Astrocyte (in vitro differentiated cells and primary cell): Measurements from ENCODE around the gene PCYT1B. TPM values are rescaled to one million over a fixed set of nuclear protein-coding genes. Genes with fewer than 3 reads are reported as not detected.

ENCODE experiments used
- DNase-seq: peaks from one replicate; pipeline ENCODE4 v3.0.0-alpha.2; 2010; ENCODE audit warnings: low read depth
- FAIRE-seq: peaks from 2 replicates; lab custom pipeline; 2011; peaks lifted over from hg19 to GRCh38; lab: Jason Lieb, UNC
- H2AFZ ChIP-seq: 2 replicates; pipeline ENCODE4 v1.6.0; 2012; ENCODE audit warnings: low read depth, low read length, inconsistent platforms
- H3K27ac ChIP-seq: 2 replicates; pipeline ENCODE4 v1.5.1; 2011; ENCODE audit warnings: low read depth, low read length, inconsistent platforms
- H3K27me3 ChIP-seq: 2 replicates; pipeline ENCODE4 v1.6.0; 2011; ENCODE audit warnings: low read length, inconsistent platforms; ENCODE audit not compliant: insufficient read depth
- H3K36me3 ChIP-seq: 2 replicates; pipeline ENCODE4 v1.5.1; 2011; ENCODE audit warnings: low read length, inconsistent platforms; ENCODE audit not compliant: insufficient read depth
- H3K4me1 ChIP-seq: 2 replicates; pipeline ENCODE4 v1.5.1; 2011; ENCODE audit warnings: low read length, inconsistent platforms; ENCODE audit not compliant: insufficient read depth
- H3K4me2 ChIP-seq: 2 replicates; pipeline ENCODE4 v1.6.0; 2012; ENCODE audit warnings: low read length, inconsistent platforms
- H3K4me3 ChIP-seq: 2 replicates; pipeline ENCODE4 v1.5.1; 2011; ENCODE audit warnings: low read depth, mild to moderate bottlenecking, low read length, inconsistent platforms; ENCODE audit not compliant: insufficient read depth
- H3K79me2 ChIP-seq: 2 replicates; pipeline ENCODE4 v1.6.0; 2012; ENCODE audit warnings: mild to moderate bottlenecking, low read length, inconsistent platforms; ENCODE audit not compliant: insufficient read depth
- H3K9ac ChIP-seq: 2 replicates; pipeline ENCODE4 v1.6.0; 2012; ENCODE audit warnings: mild to moderate bottlenecking, low read length, inconsistent platforms
- H3K9me3 ChIP-seq: 2 replicates; pipeline ENCODE4 v1.5.1; 2012; ENCODE audit warnings: low read depth, mild to moderate bottlenecking, low read length, inconsistent platforms; ENCODE audit not compliant: insufficient read depth
- H4K20me1 ChIP-seq: 2 replicates; pipeline ENCODE4 v1.6.0; 2012; ENCODE audit warnings: low read length, inconsistent platforms; ENCODE audit not compliant: insufficient read depth
- H3K27ac Mint-ChIP-seq: one replicate; pipeline ENCODE4 v1.8.0; 2021; ENCODE audit warnings: mild to moderate bottlenecking, mixed read lengths; ENCODE audit not compliant: unreplicated experiment
- H3K27me3 Mint-ChIP-seq: one replicate; pipeline ENCODE4 v1.8.0; 2021; ENCODE audit warnings: low read depth, mixed read lengths; ENCODE audit not compliant: unreplicated experiment
- H3K36me3 Mint-ChIP-seq: one replicate; pipeline ENCODE4 v1.8.0; 2021; ENCODE audit warnings: low read depth, mixed read lengths; ENCODE audit not compliant: unreplicated experiment
- H3K4me1 Mint-ChIP-seq: one replicate; pipeline ENCODE4 v1.8.0; 2021; ENCODE audit warnings: low read depth, mixed read lengths; ENCODE audit not compliant: unreplicated experiment
- H3K4me3 Mint-ChIP-seq: one replicate; pipeline ENCODE4 v1.8.0; 2021; ENCODE audit warnings: mild to moderate bottlenecking, moderate library complexity, mixed read lengths; ENCODE audit not compliant: unreplicated experiment
- H3K9me3 Mint-ChIP-seq: one replicate; pipeline ENCODE4 v1.8.0; 2021; ENCODE audit warnings: mild to moderate bottlenecking, mixed read lengths; ENCODE audit not compliant: unreplicated experiment
- CTCF ChIP-seq: IDR thresholded peaks from 2 replicates; pipeline ENCODE4 v1.5.1; 2011; ENCODE audit warnings: low read depth, mild to moderate bottlenecking, inconsistent platforms, low read length, moderate library complexity; ENCODE audit not compliant: insufficient read depth
- EZH2 ChIP-seq: IDR thresholded peaks from 2 replicates; pipeline ENCODE4 v1.6.1; 2012; ENCODE audit warnings: mild to moderate bottlenecking, low read length, inconsistent platforms; ENCODE audit not compliant: insufficient read depth
- total RNA-seq: library from RNA; stranded (reverse); gene quantifications from 2 replicates; pipeline ENCODE4 v1.2.1, GENCODE V29; 2021

Gene PCYT1B
- total RNA-seq, 1 donor from 2014 or later, result 5.6 TPM

DNA sequence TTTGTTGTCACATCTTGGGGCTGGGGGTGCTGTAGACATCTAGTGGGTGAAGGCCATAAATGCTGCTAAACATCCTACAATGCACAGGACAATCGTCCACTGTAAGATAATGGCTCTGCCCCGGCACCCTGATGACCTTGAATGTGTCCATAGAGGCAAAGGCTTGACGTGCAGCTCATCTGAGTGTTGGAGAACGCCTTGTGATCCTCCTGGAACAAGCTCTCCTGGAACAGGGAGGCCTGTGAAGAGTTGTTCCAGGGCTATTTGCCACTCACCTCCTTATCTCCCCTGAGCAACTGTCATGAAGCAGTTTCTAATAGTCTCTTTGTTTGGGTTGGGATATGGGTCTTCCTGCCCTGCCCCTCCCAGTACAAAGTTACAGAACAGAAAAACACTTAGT lies 15.2 kb upstream of the PCYT1B start:
- H3K4me3 Mint-ChIP-seq, result no peak overlapping the region
- Histone ChIP-seq H3K36me3 (no peaks in the 10 kb centered on the region), H3K27ac (no peak overlapping the region), H3K4me2 (no peak overlapping the region), H3K9me3 (no peaks in the 10 kb centered on the region), H2AFZ (no peak overlapping the region), H3K4me1 (no peaks in the 10 kb centered on the region), H3K4me3 (no peak overlapping the region), H3K27me3 (no peaks in the 10 kb centered on the region), H4K20me1 (no peaks in the 10 kb centered on the region), H3K9ac (no peak overlapping the region), H3K79me2 (no peaks in the 10 kb centered on the region)
- H3K27me3 Mint-ChIP-seq, result no peaks in the 10 kb centered on the region
- H3K9me3 Mint-ChIP-seq, result no peaks in the 10 kb centered on the region
- DNase-seq (no peak), FAIRE-seq (no peak)
- no peaks in the 10 kb centered on the region for H3K4me1 Mint-ChIP-seq
- H3K36me3 Mint-ChIP-seq, result no peaks in the 10 kb centered on the region
- TF ChIP-seq CTCF, result no peak
- no peak overlapping the region for H3K27ac Mint-ChIP-seq

DNA sequence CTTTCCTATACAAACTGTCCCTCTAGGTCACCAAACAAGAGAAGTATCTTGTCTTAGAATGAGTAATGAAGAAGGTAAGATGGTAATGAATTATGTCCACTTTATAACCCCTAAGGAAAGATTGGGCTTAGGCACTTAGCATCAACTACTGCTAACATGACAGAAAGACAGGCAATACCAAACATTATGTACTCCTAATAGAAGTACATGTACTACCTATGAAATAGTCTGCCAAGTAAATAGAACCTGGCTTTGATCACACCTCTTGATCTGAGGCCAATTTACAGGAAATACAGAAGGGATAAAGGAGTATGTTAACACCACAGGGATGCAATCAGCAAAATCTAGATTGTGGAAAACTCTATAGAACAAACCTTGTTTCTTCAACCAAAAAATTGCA lies 14.1 kb upstream of the PCYT1B start:
- TF ChIP-seq EZH2, result no peak
- no peak for TF ChIP-seq CTCF

DNA sequence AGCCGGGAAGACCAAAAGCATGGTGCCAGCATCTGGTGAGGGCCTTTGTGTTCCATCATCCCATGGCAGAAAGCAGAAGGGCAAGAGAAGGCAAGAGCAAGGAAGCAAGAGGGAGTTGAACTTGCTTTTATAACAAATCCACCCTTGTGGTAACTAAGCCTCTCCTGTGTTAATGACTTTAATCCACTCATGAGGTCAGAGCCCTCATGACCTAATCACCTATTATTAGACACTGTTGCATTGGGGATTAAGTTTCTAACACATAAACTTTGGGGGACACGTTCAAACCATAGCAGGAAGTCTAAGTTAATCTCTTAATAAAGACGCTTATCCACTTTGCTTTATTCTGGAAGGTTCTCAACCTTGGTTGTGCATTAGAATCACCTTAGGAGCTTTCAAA lies 12.5 kb upstream of the PCYT1B start:
- H3K27ac ChIP-seq, result no peak overlapping the region
- H3K4me3 ChIP-seq, result no peak overlapping the region
- no peaks in the 10 kb centered on the region for H3K36me3 Mint-ChIP-seq
- no peaks in the 10 kb centered on the region for H3K27me3 Mint-ChIP-seq
- H2AFZ ChIP-seq, result no peak overlapping the region
- no peak overlapping the region for H3K4me3 Mint-ChIP-seq
- no peak overlapping the region for H3K9ac ChIP-seq
- FAIRE-seq, result no peak
- H3K4me1 ChIP-seq, result no peaks in the 10 kb centered on the region
- H3K27ac Mint-ChIP-seq, result no peak overlapping the region
- H3K9me3 ChIP-seq, result no peaks in the 10 kb centered on the region
- no peaks in the 10 kb centered on the region for H3K79me2 ChIP-seq
- no peak overlapping the region for H3K4me2 ChIP-seq
- H3K36me3 ChIP-seq, result no peaks in the 10 kb centered on the region
- no peaks in the 10 kb centered on the region for H4K20me1 ChIP-seq
- TF ChIP-seq CTCF (no peak), EZH2 (no peak)
- H3K4me1 Mint-ChIP-seq, result no peaks in the 10 kb centered on the region
- H3K9me3 Mint-ChIP-seq, result no peaks in the 10 kb centered on the region
- DNase-seq, result no peak
- H3K27me3 ChIP-seq, result no peaks in the 10 kb centered on the region

More for the DNA sequence above, 14.1 kb upstream of the PCYT1B start:
- no peaks in the 10 kb centered on the region for H3K9me3 ChIP-seq
- Mint-ChIP-seq H3K27me3 (no peaks in the 10 kb centered on the region), H3K27ac (no peak overlapping the region), H3K4me1 (no peaks in the 10 kb centered on the region), H3K4me3 (no peak overlapping the region), H3K9me3 (no peaks in the 10 kb centered on the region), H3K36me3 (no peaks in the 10 kb centered on the region)
- FAIRE-seq, result peak; percentile 84
- H3K79me2 ChIP-seq, result no peaks in the 10 kb centered on the region
- no peak for DNase-seq
- no peak overlapping the region for H2AFZ ChIP-seq
- H3K4me1 ChIP-seq, result no peaks in the 10 kb centered on the region
- no peaks in the 10 kb centered on the region for H3K27me3 ChIP-seq
- no peaks in the 10 kb centered on the region for H4K20me1 ChIP-seq
- H3K27ac ChIP-seq, result no peak overlapping the region
- no peak overlapping the region for H3K4me2 ChIP-seq
- no peak overlapping the region for H3K4me3 ChIP-seq
- no peak overlapping the region for H3K9ac ChIP-seq
- H3K36me3 ChIP-seq, result no peaks in the 10 kb centered on the region
